ENCODE measurements around the gene PRKCZ. TPM values are rescaled to one million over a fixed set of nuclear protein-coding genes. Genes with fewer than 3 reads are reported as not detected.
A peak's percentile ranks its signal among the peaks of the same experiment; 100 is the strongest.

PRKCZ gene
- total and polyA plus RNA-seq, 4 experiments from 2014 or later: 13.5 to 40.7 (median 23.0) TPM

DNA sequence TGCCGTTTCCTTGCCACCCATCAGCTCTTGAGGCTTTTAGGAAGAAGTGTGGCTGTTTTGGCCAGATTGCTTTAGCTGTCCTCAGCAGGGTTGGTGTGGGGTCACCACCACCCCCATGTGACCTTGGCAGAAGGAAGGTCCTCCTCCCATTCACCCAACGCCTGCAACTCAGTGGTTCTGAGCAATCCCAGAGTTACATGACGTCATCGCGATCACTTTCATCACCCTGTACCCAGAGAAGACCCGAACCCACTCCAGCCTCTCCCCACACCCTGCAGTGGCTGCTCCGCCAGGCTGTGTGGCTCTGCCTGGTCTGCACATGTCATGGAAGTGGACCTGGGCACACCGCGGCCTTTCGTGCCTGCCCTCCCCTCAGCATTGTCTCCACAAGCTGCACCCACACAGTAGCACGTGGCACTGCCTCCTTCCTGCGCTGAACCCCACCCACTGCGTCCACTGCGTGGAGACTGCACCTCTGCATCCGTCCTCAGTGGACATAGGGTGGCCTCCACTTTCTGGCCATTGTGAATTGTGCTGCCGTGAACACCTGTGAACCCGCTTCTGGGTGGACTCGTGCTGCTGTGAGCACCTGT is 127.8 kb downstream of the PRKCZ start:
- POLR2A ChIA-PET (ENCODE audit: partially characterized antibody): no interaction called here
- Histone ChIP-seq H3K36me3 (ENCODE audit: insufficient read depth, low read length) (peaks cover 5% of the 10 kb centered on the region), H3K9me3 (ENCODE audit: control insufficient read depth in 1 of 2, low read length in 2 of 2) (no peaks in the 10 kb centered on the region), H3K4me3 (ENCODE audit: low read length in 2 of 2) (no peak overlapping the region), H3K27me3 (ENCODE audit: insufficient read depth, low read length) (no peaks in the 10 kb centered on the region), H3K4me1 (ENCODE audit: insufficient read depth, low read length) (peaks cover 8% of the 10 kb centered on the region), H3K27ac (ENCODE audit: low read depth, low read length) (no peak overlapping the region)
- peaks cover 3 to 27% of the 10 kb centered on the region in 2 donors for H3K36me3 Mint-ChIP-seq
- H3K4me1 Mint-ChIP-seq: peaks cover 0 to 23% (median 4%) of the 10 kb centered on the region in 4 donors
- no peak overlapping the region for H3K4me3 Mint-ChIP-seq
- no peak for DNase-seq
- H3K27me3 Mint-ChIP-seq: no peaks in the 10 kb centered on the region
- intact Hi-C loops (cut with micrococcal nuclease): no loop called here
- peak overlapping the region in 2 of 7 donors; percentile 42 to 51 for H3K27ac Mint-ChIP-seq
- CTCF ChIA-PET (ENCODE audit: partially characterized antibody): no interaction called here
- no peaks in the 10 kb centered on the region for H3K9me3 Mint-ChIP-seq

GRCh38 chr1:2178875-2179274 is 128.7 kb downstream of the PRKCZ start:
- intact Hi-C loops (cut with micrococcal nuclease): no loop called here
- no peaks in the 10 kb centered on the region for H3K9me3 Mint-ChIP-seq
- peaks cover 0 to 18% (median 5%) of the 10 kb centered on the region in 4 donors for H3K4me1 Mint-ChIP-seq
- no peak for DNase-seq
- no peak overlapping the region for H3K4me3 Mint-ChIP-seq
- Histone ChIP-seq H3K4me1 (ENCODE audit: insufficient read depth, low read length) (peaks cover 7% of the 10 kb centered on the region), H3K27me3 (ENCODE audit: insufficient read depth, low read length) (no peaks in the 10 kb centered on the region), H3K4me3 (ENCODE audit: low read length in 2 of 2) (no peak overlapping the region), H3K27ac (ENCODE audit: low read depth, low read length) (no peak overlapping the region), H3K36me3 (ENCODE audit: insufficient read depth, low read length) (peaks cover 5% of the 10 kb centered on the region), H3K9me3 (ENCODE audit: control insufficient read depth in 1 of 2, low read length in 2 of 2) (no peaks in the 10 kb centered on the region)
- peaks cover 3 to 32% of the 10 kb centered on the region in 2 donors for H3K36me3 Mint-ChIP-seq
- ChIA-PET CTCF (ENCODE audit: partially characterized antibody) (no interaction called here), POLR2A (ENCODE audit: partially characterized antibody) (no interaction called here)
- no peak overlapping the region for H3K27ac Mint-ChIP-seq
- H3K27me3 Mint-ChIP-seq: no peaks in the 10 kb centered on the region

DNA sequence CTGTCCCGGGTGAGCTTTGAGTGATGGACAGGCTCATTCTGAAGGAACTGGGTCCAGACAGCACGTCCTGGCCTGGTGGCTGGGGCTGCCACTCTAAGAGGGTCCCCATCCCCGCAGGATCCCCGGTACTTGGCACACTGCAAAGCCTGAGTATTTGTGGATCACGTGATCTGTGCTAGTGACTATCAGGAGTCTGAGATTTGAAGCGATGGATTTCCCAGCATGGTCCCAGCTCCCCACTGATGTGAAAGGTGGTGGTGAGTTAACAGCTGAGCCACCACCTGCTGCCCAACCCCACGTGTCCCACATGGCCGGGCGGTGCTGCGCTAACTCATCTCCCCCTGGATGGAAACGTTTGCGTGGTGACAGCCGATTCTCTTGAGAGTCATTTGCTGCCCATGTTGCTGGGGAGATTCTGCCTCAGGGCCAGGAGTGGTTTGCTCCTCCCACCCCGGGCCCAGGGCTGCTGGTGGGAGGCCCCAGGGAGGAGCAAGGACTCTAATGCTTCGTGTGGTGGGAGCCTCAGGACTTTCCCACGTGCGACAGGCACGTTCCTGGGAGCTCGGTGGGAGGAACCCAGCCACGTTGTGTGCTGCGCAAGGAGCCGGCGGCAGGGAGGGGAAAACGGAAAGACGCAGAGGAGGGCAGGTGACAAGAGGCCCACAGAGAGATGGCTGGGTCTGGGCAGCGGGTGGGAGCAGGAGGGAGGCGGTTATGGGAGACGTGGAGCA is 129.2 kb downstream of the PRKCZ start:
- Histone ChIP-seq H3K4me3 (ENCODE audit: low read length in 2 of 2) (no peak overlapping the region), H3K36me3 (ENCODE audit: insufficient read depth, low read length) (peaks cover 5% of the 10 kb centered on the region), H3K27ac (ENCODE audit: low read depth, low read length) (no peak overlapping the region), H3K27me3 (ENCODE audit: insufficient read depth, low read length) (no peaks in the 10 kb centered on the region), H3K9me3 (ENCODE audit: control insufficient read depth in 1 of 2, low read length in 2 of 2) (no peaks in the 10 kb centered on the region), H3K4me1 (ENCODE audit: insufficient read depth, low read length) (peaks cover under 1% of the 10 kb centered on the region)
- ChIA-PET CTCF (ENCODE audit: partially characterized antibody) (no interaction called here), POLR2A (ENCODE audit: partially characterized antibody) (no interaction called here)
- intact Hi-C loops (cut with micrococcal nuclease): no loop called here
- Mint-ChIP-seq H3K36me3 (peaks cover 3 to 34% of the 10 kb centered on the region in 2 donors), H3K27me3 (no peaks in the 10 kb centered on the region), H3K4me3 (no peak overlapping the region), H3K9me3 (no peaks in the 10 kb centered on the region), H3K27ac (no peak overlapping the region), H3K4me1 (peaks cover 0 to 12% (median 4%) of the 10 kb centered on the region in 4 donors)
- no peak for DNase-seq

- peaks cover 0 to 1% (median 0%) of the 10 kb centered on the region in 8 donors for H3K9me3 Mint-ChIP-seq
- no peaks in the 10 kb centered on the region for H3K27me3 Mint-ChIP-seq
- H3K4me1 ChIP-seq (ENCODE audit: insufficient read depth, low read length): no peaks in the 10 kb centered on the region
- H3K27ac ChIP-seq (ENCODE audit: low read depth, low read length): no peak overlapping the region
- H3K4me1 Mint-ChIP-seq: peaks cover 0 to 6% (median 2%) of the 10 kb centered on the region in 4 donors
- intact Hi-C loops (cut with micrococcal nuclease): no loop called here
- DNase-seq: no peak
- ChIA-PET CTCF (ENCODE audit: partially characterized antibody) (no interaction called here), POLR2A (ENCODE audit: partially characterized antibody) (interaction anchor here (0.5 kb wide), 1 partner anchor 54 kb away, joined by 4 read pairs; no protein-coding TSS in a partner anchor)
- H3K27ac Mint-ChIP-seq: peak overlapping the region in 1 of 7 donors; percentile 35
- H3K4me3 Mint-ChIP-seq: no peak overlapping the region
- no peaks in the 10 kb centered on the region for H3K27me3 ChIP-seq (ENCODE audit: insufficient read depth, low read length)
- no peaks in the 10 kb centered on the region for H3K9me3 ChIP-seq (ENCODE audit: control insufficient read depth in 1 of 2, low read length in 2 of 2)
- H3K4me3 ChIP-seq (ENCODE audit: low read length in 2 of 2): no peak overlapping the region
- peaks cover 5 to 36% of the 10 kb centered on the region in 2 donors for H3K36me3 Mint-ChIP-seq
- peaks cover 10% of the 10 kb centered on the region for H3K36me3 ChIP-seq (ENCODE audit: insufficient read depth, low read length)
Observed at GRCh38 chr1:2180297-2181245, 130.4 kb downstream of the PRKCZ start.

DNA sequence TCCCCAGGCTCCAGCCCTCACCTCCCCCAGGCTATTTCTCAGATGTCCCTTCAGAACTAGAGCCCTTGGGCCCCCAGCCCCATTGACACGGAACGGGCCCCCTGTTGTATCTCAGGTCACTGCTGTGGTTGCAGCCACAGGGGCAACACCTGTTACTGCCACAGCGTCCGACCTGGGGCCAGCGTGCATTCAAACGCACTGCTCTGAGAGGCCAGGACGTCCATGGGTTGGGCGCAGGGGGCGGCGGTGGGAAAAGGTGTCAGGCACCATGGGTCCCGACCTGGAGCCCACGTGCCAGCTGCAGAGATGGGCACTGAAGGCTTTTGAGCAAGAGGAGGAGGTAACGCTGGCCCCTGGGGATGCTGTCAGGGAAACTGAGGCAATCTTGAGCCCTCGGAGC is 131.1 kb downstream of the PRKCZ start:
- H3K4me1 ChIP-seq (ENCODE audit: insufficient read depth, low read length): no peaks in the 10 kb centered on the region
- ChIA-PET POLR2A (ENCODE audit: partially characterized antibody) (interaction anchor here (0.5 to 0.6 kb wide), 2 partner anchors 45 to 54 kb away, joined by 3 to 4 read pairs; no protein-coding TSS in a partner anchor), CTCF (ENCODE audit: partially characterized antibody) (no interaction called here)
- no peak overlapping the region for H3K4me3 ChIP-seq (ENCODE audit: low read length in 2 of 2)
- no peak overlapping the region for H3K27ac Mint-ChIP-seq
- H3K36me3 Mint-ChIP-seq: peaks cover 5 to 35% of the 10 kb centered on the region in 2 donors
- H3K27me3 Mint-ChIP-seq: no peaks in the 10 kb centered on the region
- peaks cover 0 to 4% (median 1%) of the 10 kb centered on the region in 4 donors for H3K4me1 Mint-ChIP-seq
- H3K9me3 ChIP-seq (ENCODE audit: control insufficient read depth in 1 of 2, low read length in 2 of 2): no peaks in the 10 kb centered on the region
- H3K4me3 Mint-ChIP-seq: no peak overlapping the region
- intact Hi-C loops (cut with micrococcal nuclease): no loop called here
- H3K36me3 ChIP-seq (ENCODE audit: insufficient read depth, low read length): peaks cover 10% of the 10 kb centered on the region
- no peak overlapping the region for H3K27ac ChIP-seq (ENCODE audit: low read depth, low read length)
- H3K27me3 ChIP-seq (ENCODE audit: insufficient read depth, low read length): no peaks in the 10 kb centered on the region
- peaks cover 0 to 1% (median 0%) of the 10 kb centered on the region in 8 donors for H3K9me3 Mint-ChIP-seq
- no peak for DNase-seq

GRCh38 chr1:2181752-2182151 is 131.5 kb downstream of the PRKCZ start:
- ChIA-PET POLR2A (ENCODE audit: partially characterized antibody) (interaction anchor here (0.6 kb wide), 1 partner anchor 44 kb away, joined by 3 read pairs; no protein-coding TSS in a partner anchor), CTCF (ENCODE audit: partially characterized antibody) (no interaction called here)
- Mint-ChIP-seq H3K4me1 (peaks cover 0 to 4% (median under 1%) of the 10 kb centered on the region in 4 donors), H3K4me3 (no peak overlapping the region), H3K27me3 (no peaks in the 10 kb centered on the region), H3K9me3 (peaks cover 0 to 1% (median 0%) of the 10 kb centered on the region in 8 donors), H3K27ac (no peak overlapping the region), H3K36me3 (peaks cover 5 to 35% of the 10 kb centered on the region in 2 donors)
- H3K27ac ChIP-seq (ENCODE audit: low read depth, low read length): no peak overlapping the region
- no peak overlapping the region for H3K4me3 ChIP-seq (ENCODE audit: low read length in 2 of 2)
- H3K9me3 ChIP-seq (ENCODE audit: control insufficient read depth in 1 of 2, low read length in 2 of 2): no peaks in the 10 kb centered on the region
- no peaks in the 10 kb centered on the region for H3K4me1 ChIP-seq (ENCODE audit: insufficient read depth, low read length)
- H3K27me3 ChIP-seq (ENCODE audit: insufficient read depth, low read length): no peaks in the 10 kb centered on the region
- DNase-seq: no peak
- H3K36me3 ChIP-seq (ENCODE audit: insufficient read depth, low read length): peaks cover 10% of the 10 kb centered on the region
- intact Hi-C loops (cut with micrococcal nuclease): no loop called here

- H3K4me1 Mint-ChIP-seq: peaks cover 0 to 4% (median under 1%) of the 10 kb centered on the region in 4 donors
- peaks cover 10% of the 10 kb centered on the region for H3K36me3 ChIP-seq (ENCODE audit: insufficient read depth, low read length)
- H3K9me3 Mint-ChIP-seq: peaks cover 0 to 1% (median 0%) of the 10 kb centered on the region in 8 donors
- no peak overlapping the region for H3K27ac ChIP-seq (ENCODE audit: low read depth, low read length)
- H3K27me3 Mint-ChIP-seq: no peaks in the 10 kb centered on the region
- H3K27me3 ChIP-seq (ENCODE audit: insufficient read depth, low read length): no peaks in the 10 kb centered on the region
- CTCF ChIA-PET (ENCODE audit: partially characterized antibody): no interaction called here
- H3K4me3 ChIP-seq (ENCODE audit: low read length in 2 of 2): no peak overlapping the region
- POLR2A ChIA-PET (ENCODE audit: partially characterized antibody): no interaction called here
- no peak for DNase-seq
- no peak overlapping the region for H3K4me3 Mint-ChIP-seq
- H3K9me3 ChIP-seq (ENCODE audit: control insufficient read depth in 1 of 2, low read length in 2 of 2): no peaks in the 10 kb centered on the region
- peaks cover 5 to 32% of the 10 kb centered on the region in 2 donors for H3K36me3 Mint-ChIP-seq
- H3K27ac Mint-ChIP-seq: peak overlapping the region in 1 of 7 donors; percentile 46
- no peaks in the 10 kb centered on the region for H3K4me1 ChIP-seq (ENCODE audit: insufficient read depth, low read length)
- intact Hi-C loops (cut with micrococcal nuclease): no loop called here
Observed at GRCh38 chr1:2182376-2182775, 132.2 kb downstream of the PRKCZ start.

All from CD4-positive, alpha-beta memory T cell (primary cell).